HG03442 (cell line): ENCODE data around the gene TOM1L2.
A peak's percentile ranks its signal among the peaks of the same experiment; 100 is the strongest.
"Not testable (repeated sequence)": the region's sequence is repeated elsewhere in the genome, so short reads cannot be mapped to it uniquely, and the experiment has no call there.

Experiments used
- ATAC-seq: cut with Tn5 transposase; IDR thresholded peaks from one replicate; pipeline ENCODE4 v1.9.1; 2021; ENCODE audit warnings: mild to moderate bottlenecking, moderate library complexity; ENCODE audit not compliant: unreplicated experiment

Gene TOM1L2

DNA sequence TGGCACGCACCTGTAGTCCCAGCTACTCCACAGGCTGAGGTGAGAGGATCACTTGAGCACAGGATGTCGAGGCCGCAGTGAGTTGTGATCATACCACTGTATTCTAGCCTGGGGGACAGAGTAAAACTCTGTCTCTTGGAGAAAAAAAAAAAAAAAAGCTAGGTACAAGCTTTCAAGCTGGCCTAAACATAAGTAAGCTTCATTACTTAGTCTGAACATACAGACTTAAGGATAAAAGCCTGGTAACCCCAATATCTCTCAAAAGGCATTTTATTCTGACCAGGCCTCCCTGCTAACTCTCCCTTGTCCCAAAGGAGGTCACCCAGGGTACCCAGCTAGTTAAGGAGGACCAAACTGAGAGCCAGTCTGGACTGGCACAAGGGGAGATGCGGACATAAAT is 46.2 kb downstream of the TOM1L2 start:
- ATAC-seq, result no peak

DNA sequence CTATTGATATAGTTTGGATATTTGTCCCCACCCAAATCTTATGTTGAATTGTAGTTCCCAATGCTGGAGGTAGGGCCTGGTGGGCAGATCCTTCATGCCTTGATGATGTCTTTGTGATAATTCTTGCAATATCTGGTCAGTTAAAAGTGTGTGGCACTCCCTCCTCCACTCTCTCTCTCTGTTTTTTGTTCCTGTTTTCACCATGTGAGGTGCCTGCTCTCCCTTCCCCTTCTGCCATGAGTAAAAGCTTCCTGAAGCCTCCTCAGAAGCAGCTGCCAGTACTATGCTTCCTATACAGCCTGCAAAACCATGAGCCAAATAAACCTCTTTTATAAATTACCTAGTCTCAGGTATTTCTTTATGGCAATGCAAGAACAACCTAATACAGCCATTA is 47.3 kb downstream of the TOM1L2 start:
- ATAC-seq, result no peak

GRCh38 chr17:17924131-17924856 is 47.9 kb downstream of the TOM1L2 start:
- no peak for ATAC-seq

- ATAC-seq, result no peak
These were observed 50.1 kb downstream of the TOM1L2 start for GRCh38 chr17:17922070-17922614.

GRCh38 chr17:17921192-17922069 is 50.8 kb downstream of the TOM1L2 start:
- ATAC-seq, result no peak

- ATAC-seq, result no peak
These were observed 52.8 kb downstream of the TOM1L2 start for GRCh38 chr17:17919169-17920107.

DNA sequence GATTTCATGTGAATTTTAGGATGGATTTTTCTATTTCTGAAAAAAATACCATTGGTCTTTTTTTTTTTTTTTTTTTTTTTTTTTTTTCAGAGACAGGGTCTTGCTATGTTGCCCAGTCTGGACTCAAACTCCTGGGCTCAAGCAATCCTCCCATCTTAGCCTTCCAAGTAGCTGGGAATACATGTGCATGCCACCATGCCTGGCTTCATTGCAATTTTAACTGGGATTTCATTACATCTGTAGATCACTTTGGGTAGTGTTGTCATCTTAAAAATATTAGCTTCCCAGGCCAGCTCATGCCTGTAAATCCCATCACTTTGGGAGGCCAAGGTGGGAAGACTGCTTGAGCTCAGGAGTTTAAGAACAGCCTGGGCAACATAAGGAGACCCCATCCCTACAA is 54.8 kb downstream of the TOM1L2 start:
- no peak for ATAC-seq

GRCh38 chr17:17915183-17915582 is 57.0 kb downstream of the TOM1L2 start:
- no peak for ATAC-seq

DNA sequence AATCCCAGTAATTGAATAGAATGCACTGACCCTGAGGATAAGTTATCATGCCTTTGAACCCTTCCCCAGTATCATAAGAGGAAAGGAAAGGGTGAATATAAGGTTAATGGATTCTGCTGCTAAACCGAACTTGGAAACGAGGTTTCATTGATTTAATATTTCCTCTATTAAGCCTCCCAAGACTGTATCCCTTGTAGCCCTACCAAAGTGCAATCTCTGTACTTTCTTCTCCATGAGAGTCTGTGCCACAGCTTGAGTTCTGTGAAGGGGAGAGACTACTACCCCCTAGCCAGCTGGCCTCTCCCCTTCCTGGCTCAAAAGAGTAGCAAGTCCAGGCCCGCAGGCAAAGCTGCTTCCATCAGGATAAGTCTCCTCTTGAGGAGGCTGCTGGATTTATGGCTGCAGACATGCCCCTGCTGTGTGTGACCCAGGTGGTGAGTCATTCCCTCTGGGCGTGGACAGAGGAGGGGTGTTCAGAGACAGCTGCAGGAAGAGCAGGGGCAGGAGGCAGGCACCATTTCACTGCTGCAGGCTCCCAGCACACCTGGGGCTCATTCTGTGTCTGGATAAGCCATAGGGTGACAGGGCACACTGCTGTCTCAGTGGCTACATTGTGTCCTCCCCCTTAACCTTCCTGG is 58.4 kb downstream of the TOM1L2 start:
- peak; percentile 50 for ATAC-seq

DNA sequence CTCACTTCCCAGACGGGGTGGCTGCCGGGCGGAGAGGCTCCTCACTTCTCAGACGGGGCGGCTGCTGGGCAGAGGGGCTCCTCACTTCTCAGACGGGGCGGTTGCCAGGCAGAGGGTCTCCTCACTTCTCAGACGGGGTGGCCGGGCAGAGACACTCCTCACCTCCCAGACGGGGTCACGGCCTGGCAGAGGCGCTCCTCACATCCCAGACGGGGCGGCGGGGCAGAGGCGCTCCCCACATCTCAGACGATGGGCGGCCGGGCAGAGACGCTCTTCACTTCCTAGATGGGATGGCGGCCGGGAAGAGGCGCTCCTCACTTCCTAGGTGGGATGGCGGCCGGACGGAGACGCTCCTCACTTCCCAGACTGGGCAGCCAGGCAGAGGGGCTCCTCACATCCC is 59.9 kb downstream of the TOM1L2 start:
- not testable (repeated sequence) for ATAC-seq

GRCh38 chr17:17911001-17911613 is 61.1 kb downstream of the TOM1L2 start:
- ATAC-seq, result no peak

GRCh38 chr17:17910060-17910459 is 62.1 kb downstream of the TOM1L2 start:
- ATAC-seq, result no peak

- no peak for ATAC-seq
These were observed 63.1 kb downstream of the TOM1L2 start for GRCh38 chr17:17909078-17909477.

GRCh38 chr17:17907469-17907868 is 64.7 kb downstream of the TOM1L2 start:
- no peak for ATAC-seq

GRCh38 chr17:17906418-17907215 is 65.6 kb downstream of the TOM1L2 start:
- no peak for ATAC-seq

- no peak for ATAC-seq
These were observed 67.2 kb downstream of the TOM1L2 start for GRCh38 chr17:17905036-17905320.

- no peak for ATAC-seq
These were observed 67.8 kb downstream of the TOM1L2 start for GRCh38 chr17:17904166-17905035.

- no peak for ATAC-seq
These were observed 69.3 kb downstream of the TOM1L2 start for GRCh38 chr17:17902877-17903276.
